DND-41 (cell line): Measurements from ENCODE around the gene MOGAT2.

Experiments used
- ATAC-seq: fragments of 200-7000 bp; cut with Tn5 transposase; 3 replicates; pipeline ENCODE4 v1.9.1; 2021; ENCODE audit warnings: low read depth; ENCODE audit not compliant: insufficient read depth
- DNase-seq: peaks from one replicate; pipeline ENCODE4 v3.0.0-alpha.2; 2020
- H2AFZ ChIP-seq: 2 replicates; pipeline ENCODE4 v1.6.0; 2012; ENCODE audit warnings: low read depth, low read length
- H3K27ac ChIP-seq: 2 replicates; pipeline ENCODE4 v1.5.1; 2012; ENCODE audit warnings: low read length, inconsistent platforms
- H3K27me3 ChIP-seq: fragments of 200-600 bp; sonication (generic); 2 replicates; pipeline ENCODE4 v1.6.0; 2012; ENCODE audit warnings: low read length, mild to moderate bottlenecking, inconsistent platforms; ENCODE audit not compliant: insufficient read depth, poor library complexity
- H3K36me3 ChIP-seq: 2 replicates; pipeline ENCODE4 v1.5.1; 2012; ENCODE audit warnings: low read length, inconsistent platforms; ENCODE audit not compliant: insufficient read depth
- H3K4me1 ChIP-seq: 2 replicates; pipeline ENCODE4 v1.5.1; 2012; ENCODE audit warnings: mild to moderate bottlenecking, low read length; ENCODE audit not compliant: insufficient read depth
- H3K4me2 ChIP-seq: 2 replicates; pipeline ENCODE4 v1.6.0; 2012; ENCODE audit warnings: mild to moderate bottlenecking, moderate library complexity, low read length, inconsistent platforms; ENCODE audit not compliant: insufficient read depth
- H3K4me3 ChIP-seq, 2 experiments: fragments of 200-600 bp in 1 of 2; shearing (Covaris generic) in 1 of 2; 2 replicates each; pipeline ENCODE4 v1.5.1; 2012 to 2016; ENCODE audit warnings: inconsistent platforms in 2 of 2, low read length in 2 of 2, mild to moderate bottlenecking in 2 of 2, low read depth in 1 of 2, moderate library complexity in 1 of 2
- H3K79me2 ChIP-seq: 2 replicates; pipeline ENCODE4 v1.6.0; 2012; ENCODE audit warnings: low read length, inconsistent platforms; ENCODE audit not compliant: insufficient read depth
- H3K9ac ChIP-seq: 2 replicates; pipeline ENCODE4 v1.6.0; 2012; ENCODE audit warnings: low read depth, mild to moderate bottlenecking, inconsistent platforms, low read length, moderate library complexity
- H3K9me3 ChIP-seq: 2 replicates; pipeline ENCODE4 v1.5.1; 2012; ENCODE audit warnings: low read length, moderate library complexity, mild to moderate bottlenecking, inconsistent platforms; ENCODE audit not compliant: insufficient read depth, severe bottlenecking
- H4K20me1 ChIP-seq: 2 replicates; pipeline ENCODE4 v1.6.0; 2012; ENCODE audit warnings: low read length; ENCODE audit not compliant: insufficient read depth
- CTCF ChIP-seq: IDR thresholded peaks from 2 replicates; pipeline ENCODE4 v1.5.1; 2012; ENCODE audit warnings: borderline replicate concordance, low read length, moderate library complexity, mild to moderate bottlenecking; ENCODE audit not compliant: poor library complexity, severe bottlenecking; ENCODE audit errors: extremely low read depth
- EZH2 ChIP-seq: IDR thresholded peaks from 3 replicates; pipeline ENCODE4 v1.6.1; 2012; ENCODE audit warnings: borderline replicate concordance, low read depth, mild to moderate bottlenecking, moderate library complexity, low read length, inconsistent platforms; ENCODE audit not compliant: severe bottlenecking

The MOGAT2 gene

GRCh38 chr11:75781296-75781695 lies 63.7 kb downstream of the MOGAT2 start:
- DNase-seq (no peak), ATAC-seq (no peak)
- Histone ChIP-seq H3K4me1 (no peaks in the 10 kb centered on the region), H2AFZ (no peak overlapping the region), H3K4me3 (no peak overlapping the region), H3K36me3 (no peaks in the 10 kb centered on the region), H3K27ac (no peak overlapping the region), H3K79me2 (no peaks in the 10 kb centered on the region), H3K9ac (no peak overlapping the region), H3K4me2 (no peak overlapping the region), H3K27me3 (no peaks in the 10 kb centered on the region), H4K20me1 (no peaks in the 10 kb centered on the region), H3K9me3 (no peaks in the 10 kb centered on the region)
- no peak for TF ChIP-seq CTCF
- TF ChIP-seq EZH2: no peak

GRCh38 chr11:75781831-75782230 lies 64.2 kb downstream of the MOGAT2 start:
- H3K9ac ChIP-seq: no peak overlapping the region
- H3K4me1 ChIP-seq: no peaks in the 10 kb centered on the region
- no peak for ATAC-seq
- H3K36me3 ChIP-seq: no peaks in the 10 kb centered on the region
- TF ChIP-seq CTCF (no peak), EZH2 (no peak)
- H3K79me2 ChIP-seq: no peaks in the 10 kb centered on the region
- no peak overlapping the region for H3K27ac ChIP-seq
- H3K9me3 ChIP-seq: no peaks in the 10 kb centered on the region
- no peak overlapping the region for H3K4me3 ChIP-seq
- no peak overlapping the region for H3K4me2 ChIP-seq
- H2AFZ ChIP-seq: no peak overlapping the region
- DNase-seq: no peak
- H4K20me1 ChIP-seq: no peaks in the 10 kb centered on the region
- no peaks in the 10 kb centered on the region for H3K27me3 ChIP-seq
